Right hindlimb (tissue), 1 donor: Measurements from ENCODE around the gene SFXN2.

Experiments used
- DNase-seq: peaks from one replicate; pipeline ENCODE4 v3.0.0-alpha.2; 2018

The SFXN2 gene

GRCh38 chr10:102779680-102780526, 65.5 kb downstream of the SFXN2 start:
- no peak for DNase-seq

GRCh38 chr10:102780527-102780808, 66.0 kb downstream of the SFXN2 start:
- DNase-seq: no peak

GRCh38 chr10:102781090-102781920, 66.9 kb downstream of the SFXN2 start:
- DNase-seq: peak; percentile 66

- no peak for DNase-seq
These were observed 67.6 kb downstream of the SFXN2 start for GRCh38 chr10:102781921-102782557.

- peak; percentile 72 for DNase-seq
These were observed 68.5 kb downstream of the SFXN2 start for GRCh38 chr10:102782673-102783551.

- DNase-seq: no peak
These were observed 69.1 kb downstream of the SFXN2 start for GRCh38 chr10:102783568-102783967.

GRCh38 chr10:102785818-102786217, 71.4 kb downstream of the SFXN2 start:
- peak; percentile 43 for DNase-seq

- DNase-seq: no peak
These were observed 77.4 kb downstream of the SFXN2 start for GRCh38 chr10:102791754-102792395.
